Muscle layer of duodenum (tissue), 2 donors: ENCODE results near the gene TUT7.

Experiments used
- H3K27ac ChIP-seq: one replicate; pipeline ENCODE4 v1.7.0; 2013; ENCODE audit warnings: mild to moderate bottlenecking, low read length
- H3K27me3 ChIP-seq: one replicate; pipeline ENCODE4 v1.7.0; 2013; ENCODE audit warnings: low read depth, mild to moderate bottlenecking, control low read depth, low read length
- H3K36me3 ChIP-seq, 2 donors: one replicate each; pipeline ENCODE4 v1.7.0; 2013; ENCODE audit warnings: low read length in 2 of 2, control low read depth in 1 of 2, mild to moderate bottlenecking in 1 of 2; ENCODE audit not compliant: insufficient read depth in 2 of 2, control insufficient read depth in 1 of 2
- H3K4me1 ChIP-seq, 2 donors: one replicate each; pipeline ENCODE4 v1.7.0; 2013; ENCODE audit warnings: low read length in 2 of 2, mild to moderate bottlenecking in 2 of 2, control low read depth in 1 of 2, moderate library complexity in 1 of 2; ENCODE audit not compliant: insufficient read depth in 2 of 2, control insufficient read depth in 1 of 2
- H3K4me3 ChIP-seq, 2 donors: one replicate each; pipeline ENCODE4 v1.7.0; 2013; ENCODE audit warnings: low read length in 2 of 2, low read depth in 1 of 2, mild to moderate bottlenecking in 1 of 2
- H3K9me3 ChIP-seq, 2 donors: one replicate each; pipeline ENCODE4 v1.7.0; 2013; ENCODE audit warnings: low read length in 2 of 2, control low read depth in 1 of 2, mild to moderate bottlenecking in 1 of 2; ENCODE audit not compliant: control insufficient read depth in 1 of 2
- donor health status: healthy.

Gene TUT7

GRCh38 chr9:86280580-86280979, 73.6 kb downstream of the TUT7 start:
- H3K36me3 ChIP-seq: peaks cover 9 to 11% of the 10 kb centered on the region in 2 donors
- no peaks in the 10 kb centered on the region for H3K27me3 ChIP-seq
- H3K4me1 ChIP-seq: peaks cover 13 to 36% of the 10 kb centered on the region in 2 donors
- peak overlapping the region; percentile 91 to 92 for H3K4me3 ChIP-seq
- H3K27ac ChIP-seq: no peak overlapping the region
- H3K9me3 ChIP-seq: no peaks in the 10 kb centered on the region

GRCh38 chr9:86279839-86280238, 74.4 kb downstream of the TUT7 start:
- Histone ChIP-seq H3K27ac (no peak overlapping the region), H3K4me3 (no peak overlapping the region), H3K4me1 (peaks cover 13 to 43% of the 10 kb centered on the region in 2 donors), H3K27me3 (no peaks in the 10 kb centered on the region), H3K36me3 (peaks cover 9 to 11% of the 10 kb centered on the region in 2 donors), H3K9me3 (no peaks in the 10 kb centered on the region)

- peaks cover 22 to 26% of the 10 kb centered on the region in 2 donors for H3K36me3 ChIP-seq
- H3K27ac ChIP-seq: no peak overlapping the region
- no peaks in the 10 kb centered on the region for H3K27me3 ChIP-seq
- H3K9me3 ChIP-seq: no peaks in the 10 kb centered on the region
- H3K4me3 ChIP-seq: no peak overlapping the region
- peaks cover 13 to 39% of the 10 kb centered on the region in 2 donors for H3K4me1 ChIP-seq
These were observed 77.1 kb downstream of the TUT7 start for GRCh38 chr9:86277072-86277471.

GRCh38 chr9:86275962-86276361, 78.2 kb downstream of the TUT7 start:
- Histone ChIP-seq H3K4me3 (no peak overlapping the region), H3K27ac (no peak overlapping the region), H3K27me3 (no peaks in the 10 kb centered on the region), H3K9me3 (no peaks in the 10 kb centered on the region), H3K36me3 (peaks cover 27 to 30% of the 10 kb centered on the region in 2 donors), H3K4me1 (peaks cover 8 to 35% of the 10 kb centered on the region in 2 donors)

GRCh38 chr9:86274821-86275643, 79.2 kb downstream of the TUT7 start:
- no peaks in the 10 kb centered on the region for H3K9me3 ChIP-seq

GRCh38 chr9:86272221-86272620, 82.0 kb downstream of the TUT7 start:
- Histone ChIP-seq H3K27ac (no peak overlapping the region), H3K36me3 (peaks cover 18 to 25% of the 10 kb centered on the region in 2 donors), H3K4me1 (peaks cover 0 to 17% of the 10 kb centered on the region in 2 donors), H3K27me3 (no peaks in the 10 kb centered on the region), H3K9me3 (no peaks in the 10 kb centered on the region), H3K4me3 (no peak overlapping the region)

More at GRCh38 chr9:86274821-86275643, 79.2 kb downstream of the TUT7 start:
- Histone ChIP-seq H3K4me3 (no peak overlapping the region), H3K27me3 (no peaks in the 10 kb centered on the region), H3K36me3 (peaks cover 27 to 29% of the 10 kb centered on the region in 2 donors), H3K27ac (no peak overlapping the region), H3K4me1 (peaks cover 5 to 26% of the 10 kb centered on the region in 2 donors)

GRCh38 chr9:86263876-86264275, 90.3 kb downstream of the TUT7 start:
- Histone ChIP-seq H3K9me3 (no peaks in the 10 kb centered on the region), H3K27me3 (no peaks in the 10 kb centered on the region), H3K4me1 (no peaks in the 10 kb centered on the region), H3K27ac (no peak overlapping the region), H3K4me3 (no peak overlapping the region), H3K36me3 (peaks cover 20 to 24% of the 10 kb centered on the region in 2 donors)

GRCh38 chr9:86262492-86262891, 91.7 kb downstream of the TUT7 start:
- H3K4me3 ChIP-seq: no peak overlapping the region
- no peaks in the 10 kb centered on the region for H3K27me3 ChIP-seq
- no peaks in the 10 kb centered on the region for H3K4me1 ChIP-seq
- H3K36me3 ChIP-seq: peaks cover 22 to 24% of the 10 kb centered on the region in 2 donors
- no peak overlapping the region for H3K27ac ChIP-seq
- H3K9me3 ChIP-seq: no peaks in the 10 kb centered on the region

GRCh38 chr9:86259557-86259956, 94.7 kb downstream of the TUT7 start, which contains the start of gene C9orf153:
Gene C9orf153, minus strand, starts transcription at chr9:86259657. Its CDS starts 30,054 bp downstream, at chr9:86229603.
- Histone ChIP-seq H3K36me3 (peaks cover 22 to 24% of the 10 kb centered on the region in 2 donors), H3K9me3 (no peaks in the 10 kb centered on the region), H3K27me3 (no peaks in the 10 kb centered on the region), H3K4me3 (no peak within 1 kb of the TSS), H3K27ac (no peak within 1 kb of the TSS), H3K4me1 (no peaks in the 10 kb centered on the region)

GRCh38 chr9:86257391-86257790, 96.8 kb downstream of the TUT7 start:
- Histone ChIP-seq H3K36me3 (peaks cover 10% of the 10 kb centered on the region in 2 donors), H3K4me1 (no peaks in the 10 kb centered on the region), H3K27ac (no peak overlapping the region), H3K27me3 (no peaks in the 10 kb centered on the region), H3K9me3 (no peaks in the 10 kb centered on the region), H3K4me3 (no peak overlapping the region)

- Histone ChIP-seq H3K9me3 (no peaks in the 10 kb centered on the region), H3K4me3 (no peak overlapping the region), H3K4me1 (no peaks in the 10 kb centered on the region), H3K27me3 (no peaks in the 10 kb centered on the region), H3K27ac (no peak overlapping the region), H3K36me3 (peaks cover 2 to 10% of the 10 kb centered on the region in 2 donors)
These were observed 97.6 kb downstream of the TUT7 start for GRCh38 chr9:86256653-86257052.
